Breast epithelium (tissue), 4 donors: Measurements from ENCODE around the gene CYSTM1. TPM values are rescaled to one million over a fixed set of nuclear protein-coding genes. Genes with fewer than 3 reads are reported as not detected.

Experiments used
- DNase-seq, 2 donors: peaks; one replicate each; pipeline ENCODE4 v3.0.0-alpha.2; 2019; ENCODE audit warnings: low spot score in 2 of 2
- H3K27ac ChIP-seq, 2 donors: fragments of 200-600 bp; sonication (generic) in 1 of 2; one replicate each; pipeline ENCODE4 v1.5.1; 2016 to 2019; ENCODE audit warnings: mild to moderate bottlenecking in 1 of 2
- H3K27me3 ChIP-seq, 2 donors: fragments of 200-600 bp; sonication (generic) in 1 of 2; one replicate each; pipeline versions ENCODE4 v1.5.1 to v1.6.0; 2017 to 2019; ENCODE audit warnings: control low read depth in 1 of 2, mild to moderate bottlenecking in 1 of 2
- H3K36me3 ChIP-seq: fragments of 200-600 bp; one replicate; pipeline ENCODE4 v1.5.1; 2019
- H3K4me1 ChIP-seq, 2 donors: fragments of 200-600 bp; sonication (generic); one replicate each; pipeline ENCODE4 v1.5.1; 2016 to 2019; ENCODE audit warnings: control low read depth in 1 of 2
- H3K4me3 ChIP-seq, 3 donors: fragments of 200-600 bp; sonication (generic); 1 replicate in 2 of 3; 2 replicates in 1 of 3; pipeline ENCODE4 v1.5.1; 2016 to 2019; ENCODE audit warnings: mild to moderate bottlenecking in 3 of 3, moderate library complexity in 2 of 3
- H3K9me3 ChIP-seq, 2 donors: fragments of 200-600 bp; sonication (generic) in 1 of 2; one replicate each; pipeline ENCODE4 v1.5.1; 2016 to 2019; ENCODE audit warnings: control low read depth in 1 of 2
- POLR2A ChIP-seq: fragments of 450-650 bp; IDR thresholded peaks from one replicate; pipeline ENCODE4 v1.6.1; 2016; ENCODE audit warnings: antibody characterized with exemption, mild to moderate bottlenecking, moderate library complexity
- POLR2AphosphoS5 ChIP-seq, 3 donors: sonication (generic); formaldehyde crosslinking; IDR thresholded peaks; one replicate each; pipeline ENCODE4 v1.6.1; 2017; ENCODE audit warnings: antibody characterized with exemption in 3 of 3
- intact Hi-C: fragments of 100-400 bp; cut with DNase I; formaldehyde crosslinking; loops from one replicate; pipeline ENCODE4 v1.15.1; 2023; ENCODE audit warnings: low total_unique reads
- total RNA-seq, 3 donors: library from RNA; depleted of rRNA; stranded (reverse); fragments of >200 nt; gene quantifications; one replicate each; pipeline ENCODE4 v1.1.0, GENCODE V29; 2016
- TF ChIP-seq, protein P1 (sequence below), 3 donors: fragments of 450-650 bp; IDR thresholded peaks; one replicate each; pipeline ENCODE4 v1.5.1; 2016 to 2017; ENCODE audit warnings: antibody characterized with exemption in 3 of 3, mild to moderate bottlenecking in 3 of 3, moderate library complexity in 3 of 3

The CYSTM1 gene
- total RNA-seq, 3 donors from 2014 or later = 56.5 to 108 (median 76.0) TPM

DNA sequence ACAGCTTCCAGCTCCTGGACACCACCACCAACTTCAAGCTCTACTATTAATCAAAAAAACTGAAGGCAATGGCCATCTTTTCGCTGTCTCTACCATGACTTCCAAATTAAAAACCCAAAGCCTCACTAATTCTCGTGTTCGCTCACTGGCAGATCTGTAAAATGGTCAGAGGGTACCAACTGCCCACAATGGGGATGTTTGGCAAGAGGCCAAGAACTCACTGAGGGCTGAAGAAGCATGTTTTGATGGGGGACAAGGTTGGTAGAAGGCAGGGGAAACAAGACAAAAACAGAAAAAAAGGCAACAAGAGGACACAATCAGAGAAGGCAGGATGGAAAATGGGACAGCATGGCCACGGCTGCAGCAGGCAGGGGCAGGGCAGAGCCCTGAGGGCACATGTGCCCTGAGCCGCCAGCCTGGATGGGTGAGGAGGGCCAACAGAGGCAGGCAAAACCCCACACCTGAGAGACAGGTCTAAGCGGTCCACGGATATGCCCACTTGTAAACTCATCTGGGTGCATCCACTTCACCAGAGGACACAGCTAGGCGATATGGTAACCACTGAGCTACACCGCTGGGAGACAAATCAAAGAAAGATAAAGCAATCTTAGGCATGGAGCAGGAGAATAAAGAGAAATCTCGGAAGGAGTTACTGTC is 77.6 kb downstream of the CYSTM1 start:
- no peaks in the 10 kb centered on the region for H3K9me3 ChIP-seq
- no peaks in the 10 kb centered on the region for H3K4me1 ChIP-seq
- intact Hi-C loops = no loop called here
- TF ChIP-seq, protein P1, sequence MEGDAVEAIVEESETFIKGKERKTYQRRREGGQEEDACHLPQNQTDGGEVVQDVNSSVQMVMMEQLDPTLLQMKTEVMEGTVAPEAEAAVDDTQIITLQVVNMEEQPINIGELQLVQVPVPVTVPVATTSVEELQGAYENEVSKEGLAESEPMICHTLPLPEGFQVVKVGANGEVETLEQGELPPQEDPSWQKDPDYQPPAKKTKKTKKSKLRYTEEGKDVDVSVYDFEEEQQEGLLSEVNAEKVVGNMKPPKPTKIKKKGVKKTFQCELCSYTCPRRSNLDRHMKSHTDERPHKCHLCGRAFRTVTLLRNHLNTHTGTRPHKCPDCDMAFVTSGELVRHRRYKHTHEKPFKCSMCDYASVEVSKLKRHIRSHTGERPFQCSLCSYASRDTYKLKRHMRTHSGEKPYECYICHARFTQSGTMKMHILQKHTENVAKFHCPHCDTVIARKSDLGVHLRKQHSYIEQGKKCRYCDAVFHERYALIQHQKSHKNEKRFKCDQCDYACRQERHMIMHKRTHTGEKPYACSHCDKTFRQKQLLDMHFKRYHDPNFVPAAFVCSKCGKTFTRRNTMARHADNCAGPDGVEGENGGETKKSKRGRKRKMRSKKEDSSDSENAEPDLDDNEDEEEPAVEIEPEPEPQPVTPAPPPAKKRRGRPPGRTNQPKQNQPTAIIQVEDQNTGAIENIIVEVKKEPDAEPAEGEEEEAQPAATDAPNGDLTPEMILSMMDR (IDR thresholded peaks at IDR 0.05) = no peak
- TF ChIP-seq POLR2A = no peak
- no peak for TF ChIP-seq POLR2AphosphoS5 (IDR thresholded peaks at IDR 0.05)
- H3K27me3 ChIP-seq = no peaks in the 10 kb centered on the region
- no peak overlapping the region for H3K27ac ChIP-seq
- no peaks in the 10 kb centered on the region for H3K36me3 ChIP-seq
- no peak overlapping the region for H3K4me3 ChIP-seq
- DNase-seq = no peak

DNA sequence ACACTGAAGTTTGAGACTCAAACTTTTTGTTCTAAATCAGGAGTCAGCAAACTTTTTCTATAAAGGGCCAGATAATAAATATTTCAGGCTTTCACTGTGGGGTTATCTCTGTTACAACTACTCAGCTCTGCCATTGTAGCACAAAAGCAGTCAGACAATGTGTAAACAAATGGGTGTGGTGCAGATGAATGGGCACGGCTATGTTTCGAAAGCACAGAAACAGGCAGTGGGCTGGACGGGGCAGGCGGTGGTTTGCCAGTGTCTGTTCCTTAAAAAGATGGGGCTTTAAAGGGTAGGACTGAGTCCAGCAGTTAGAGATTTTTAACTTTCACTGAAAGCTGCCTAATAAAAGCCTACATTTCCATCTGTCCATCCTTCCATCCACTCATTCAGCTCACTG is 79.0 kb downstream of the CYSTM1 start:
- no peaks in the 10 kb centered on the region for H3K27me3 ChIP-seq
- intact Hi-C loops = no loop called here
- H3K9me3 ChIP-seq = no peaks in the 10 kb centered on the region
- TF ChIP-seq, protein P1 (IDR thresholded peaks at IDR 0.05) = no peak
- no peak for TF ChIP-seq POLR2A
- DNase-seq = no peak
- no peak overlapping the region for H3K27ac ChIP-seq
- no peaks in the 10 kb centered on the region for H3K36me3 ChIP-seq
- no peak overlapping the region for H3K4me3 ChIP-seq
- H3K4me1 ChIP-seq = no peaks in the 10 kb centered on the region

DNA sequence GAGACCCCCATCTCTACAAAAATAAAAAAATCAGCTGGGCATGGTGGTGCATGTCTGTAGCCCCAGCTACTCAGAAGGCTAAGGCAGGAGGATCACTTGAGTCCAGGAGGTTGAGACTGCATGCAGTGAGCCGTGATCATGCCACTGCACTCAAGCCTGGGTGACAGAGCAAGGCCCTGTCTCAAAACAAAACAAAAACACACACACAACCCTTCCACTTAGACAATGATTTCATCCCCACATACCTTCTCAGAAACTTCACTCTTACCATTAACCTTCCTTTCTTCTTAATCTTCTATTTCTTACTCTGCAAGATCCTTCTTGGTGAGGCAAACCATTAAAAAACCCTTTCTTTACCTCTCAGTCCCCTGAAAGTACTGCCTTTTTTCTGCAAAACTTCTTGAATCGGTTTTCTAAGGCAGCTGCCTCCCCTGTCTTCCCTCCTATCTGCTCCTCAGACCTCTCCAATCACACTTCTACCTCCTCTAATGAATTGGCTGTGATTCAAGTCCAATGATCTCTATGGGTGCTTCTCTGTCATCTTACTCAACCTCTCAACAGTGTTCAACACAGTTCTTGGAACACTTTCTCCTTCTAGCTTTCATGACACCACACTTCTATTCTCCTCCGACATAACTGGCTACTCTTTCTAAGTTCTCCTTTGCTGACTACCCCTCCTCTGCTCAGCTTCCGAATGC is 80.6 kb downstream of the CYSTM1 start:
- Histone ChIP-seq H3K4me1 (no peaks in the 10 kb centered on the region), H3K36me3 (no peaks in the 10 kb centered on the region), H3K27ac (no peak overlapping the region), H3K27me3 (no peaks in the 10 kb centered on the region), H3K4me3 (no peak overlapping the region), H3K9me3 (no peaks in the 10 kb centered on the region)
- DNase-seq = no peak
- TF ChIP-seq POLR2A (no peak), POLR2AphosphoS5 (IDR thresholded peaks at IDR 0.05) (no peak)
- TF ChIP-seq, protein P1 (IDR thresholded peaks at IDR 0.05) = no peak
- intact Hi-C loops = no loop called here

DNA sequence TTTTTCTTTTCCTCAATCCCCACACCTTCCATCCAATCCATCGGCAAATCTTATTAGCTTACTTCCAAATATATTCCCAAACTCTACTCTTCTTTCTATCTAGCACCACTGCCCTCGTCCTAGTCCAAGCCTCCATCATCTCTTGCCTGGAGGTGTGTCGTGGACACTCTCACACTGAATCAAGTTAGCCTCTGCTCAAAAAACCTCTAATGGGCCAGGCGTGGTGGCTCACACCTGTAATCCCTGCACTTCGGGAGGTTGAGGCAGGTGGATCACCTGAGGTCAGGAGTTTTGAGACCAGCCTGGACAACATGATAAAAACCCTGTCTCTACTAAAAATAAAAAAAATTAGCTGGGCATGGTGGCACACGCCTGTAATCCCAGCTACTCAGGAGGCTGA is 81.7 kb downstream of the CYSTM1 start:
- Histone ChIP-seq H3K4me1 (no peaks in the 10 kb centered on the region), H3K27ac (no peak overlapping the region), H3K36me3 (no peaks in the 10 kb centered on the region), H3K27me3 (no peaks in the 10 kb centered on the region), H3K9me3 (no peaks in the 10 kb centered on the region), H3K4me3 (no peak overlapping the region)
- TF ChIP-seq POLR2A (no peak), POLR2AphosphoS5 (IDR thresholded peaks at IDR 0.05) (no peak)
- TF ChIP-seq, protein P1 (IDR thresholded peaks at IDR 0.05) = no peak
- intact Hi-C loops = no loop called here
- DNase-seq = no peak

DNA sequence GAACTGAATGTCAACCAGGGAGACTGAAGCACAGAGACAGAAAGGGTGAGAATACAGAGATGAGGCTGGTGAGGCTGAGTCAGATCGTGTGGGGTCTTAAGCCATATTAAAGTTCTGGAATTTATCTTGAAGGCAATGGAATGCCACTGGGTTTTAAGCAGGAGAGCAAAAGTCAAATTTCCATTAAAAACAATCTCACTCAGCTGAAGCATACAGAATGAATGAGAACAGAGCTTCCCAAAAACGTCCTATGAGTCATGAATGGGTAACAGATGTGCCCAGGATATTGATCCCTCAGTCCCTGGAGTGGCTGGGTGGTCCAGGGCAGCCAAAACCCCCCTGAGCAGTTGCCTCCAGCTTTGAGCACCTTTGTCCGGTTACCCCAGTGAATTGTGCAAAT is 83.0 kb downstream of the CYSTM1 start:
- no peaks in the 10 kb centered on the region for H3K36me3 ChIP-seq
- H3K27me3 ChIP-seq = no peaks in the 10 kb centered on the region
- TF ChIP-seq, protein P1 (IDR thresholded peaks at IDR 0.05) = no peak
- H3K4me3 ChIP-seq = no peak overlapping the region
- no peak for DNase-seq
- no peaks in the 10 kb centered on the region for H3K4me1 ChIP-seq
- no peaks in the 10 kb centered on the region for H3K9me3 ChIP-seq
- intact Hi-C loops = no loop called here
- H3K27ac ChIP-seq = no peak overlapping the region
